ENCODE results near the gene STRADB. TPM values are rescaled to one million over a fixed set of nuclear protein-coding genes. Genes with fewer than 3 reads are reported as not detected.

STRADB gene, protein sequence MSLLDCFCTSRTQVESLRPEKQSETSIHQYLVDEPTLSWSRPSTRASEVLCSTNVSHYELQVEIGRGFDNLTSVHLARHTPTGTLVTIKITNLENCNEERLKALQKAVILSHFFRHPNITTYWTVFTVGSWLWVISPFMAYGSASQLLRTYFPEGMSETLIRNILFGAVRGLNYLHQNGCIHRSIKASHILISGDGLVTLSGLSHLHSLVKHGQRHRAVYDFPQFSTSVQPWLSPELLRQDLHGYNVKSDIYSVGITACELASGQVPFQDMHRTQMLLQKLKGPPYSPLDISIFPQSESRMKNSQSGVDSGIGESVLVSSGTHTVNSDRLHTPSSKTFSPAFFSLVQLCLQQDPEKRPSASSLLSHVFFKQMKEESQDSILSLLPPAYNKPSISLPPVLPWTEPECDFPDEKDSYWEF
- total RNA-seq (2022; extraction: Qiagen RNA extraction; ENCODE audit: low read depth) = 17.8 to 28.0 TPM (median 21.3 TPM) in 5 replicates

DNA sequence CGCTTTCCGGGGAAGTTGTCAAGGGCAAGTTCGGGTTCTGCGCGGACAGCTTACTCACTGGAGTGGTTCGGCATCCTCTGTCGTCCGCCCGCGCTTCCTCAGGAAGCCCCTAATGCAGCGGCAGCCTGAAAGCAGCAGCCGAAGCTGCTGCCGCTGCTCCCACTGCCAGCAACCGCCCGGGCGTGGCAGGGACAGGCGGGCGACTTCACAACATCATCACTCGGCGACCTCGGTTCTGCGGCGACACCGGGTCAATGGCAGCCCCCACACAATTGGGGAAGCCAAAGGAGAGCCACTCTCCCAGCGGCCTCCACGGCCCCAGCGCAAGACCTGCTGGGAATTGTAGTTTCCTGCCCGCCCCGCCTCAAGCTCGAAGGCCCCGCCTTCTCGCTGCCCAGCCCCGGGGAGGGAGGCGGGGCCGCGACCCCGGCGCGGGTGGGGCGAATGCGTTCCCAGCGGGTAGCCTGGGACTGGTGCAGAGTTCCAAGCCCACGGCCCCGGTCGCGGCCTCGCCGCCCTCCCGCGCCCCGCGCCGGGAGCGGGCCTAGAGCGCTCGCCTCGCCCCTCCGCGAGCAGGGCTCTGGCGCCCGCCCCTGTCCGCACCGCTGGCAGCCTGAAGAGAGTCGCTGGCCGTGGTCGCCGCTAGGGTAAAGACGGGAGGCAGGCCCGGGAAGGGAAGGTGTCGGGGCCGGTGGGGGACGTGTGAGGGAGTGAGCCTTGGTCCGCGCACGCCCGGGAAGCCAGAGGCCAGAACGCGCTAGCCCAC is at the start of gene STRADB, which contains the start of gene TRAK2:
Gene STRADB, plus strand, starts transcription at position 449 of the 766 bp plus-strand sequence. CDS start 3,101 bp downstream, outside the sequence.
Gene TRAK2, minus strand, starts transcription at position 167 of the 766 bp plus-strand sequence. CDS start 30,951 bp downstream, outside the sequence.

Other genes starting within 250 kb of the STRADB start
- 32.1 to 38.7 TPM (median 35.1 TPM) in 5 replicates for gene CASP8, start 191.2 kb upstream of the STRADB start, total RNA-seq (2022; extraction: Qiagen RNA extraction; ENCODE audit: low read depth)
- gene FLACC1, start 94.4 kb upstream of the STRADB start, total RNA-seq (2022; extraction: Qiagen RNA extraction; ENCODE audit: low read depth) = 0.34 to 0.57 TPM in 2 of 5 replicates, not detected in the others
- 10.9 to 15.7 TPM (median 14.7 TPM) in 5 replicates for gene TRAK2, start 282 bp upstream of the STRADB start, total RNA-seq (2022; extraction: Qiagen RNA extraction; ENCODE audit: low read depth)
- gene TMEM237, start 191.8 kb downstream of the STRADB start, total RNA-seq (2022; extraction: Qiagen RNA extraction; ENCODE audit: low read depth) = 17.8 to 21.1 TPM (median 19.5 TPM) in 5 replicates
- gene MPP4, start 246.9 kb downstream of the STRADB start, total RNA-seq (2022; extraction: Qiagen RNA extraction; ENCODE audit: low read depth) = 0.06 to 0.13 TPM (median 0.10 TPM) in 3 of 5 replicates, not detected in the others